Pericardium fibroblast (primary cell): ENCODE data around the gene C11orf21. TPM values are rescaled to one million over a fixed set of nuclear protein-coding genes. Genes with fewer than 3 reads are reported as not detected.

ENCODE experiments used
- total RNA-seq: library from RNA; depleted of rRNA; stranded (reverse); fragments of >200 nt; gene quantifications from 2 replicates; pipeline ENCODE4 v1.2.3, GENCODE V29; 2015

Gene C11orf21
- total RNA-seq, result not detected in 2 replicates

DNA sequence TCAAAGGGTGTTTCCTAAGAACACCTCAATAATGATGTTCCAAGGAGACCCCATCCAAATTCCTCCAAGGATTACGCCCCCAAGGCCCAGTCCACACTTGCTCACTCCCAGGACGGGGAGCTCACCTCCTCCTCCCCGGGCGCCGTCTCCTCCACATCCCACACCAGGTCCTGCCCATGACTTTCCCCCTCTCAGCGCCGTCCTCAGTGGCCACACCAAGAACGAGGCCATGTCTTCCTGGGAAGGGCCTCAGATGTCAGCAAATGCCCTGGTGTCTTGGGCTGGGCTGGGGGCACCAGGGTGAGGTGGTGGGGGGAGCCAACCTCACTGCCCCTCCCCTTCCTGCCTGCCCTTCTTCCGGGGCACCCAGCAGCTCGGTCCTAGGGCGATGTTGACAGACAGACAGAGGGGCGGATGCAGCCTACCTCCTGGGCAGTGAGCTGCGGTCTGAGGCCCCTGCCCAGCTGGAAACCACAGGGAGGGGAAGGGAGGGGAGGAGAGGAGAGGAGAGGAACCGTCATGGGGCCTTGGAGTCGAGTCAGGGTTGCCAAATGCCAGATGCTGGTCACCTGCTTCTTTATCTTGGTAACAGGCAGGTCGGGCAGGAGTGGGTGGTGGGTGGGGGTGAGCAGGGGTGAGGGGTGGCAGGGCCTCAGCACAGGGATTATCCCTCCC lies at the start of gene C11orf21, which contains the start of gene TSPAN32:
C11orf21 (minus strand) TSS at position 288 of the 675 bp plus-strand sequence; CDS start at position 178, 110 bp downstream.
TSPAN32 (plus strand) TSS at position 383 of the 675 bp plus-strand sequence; CDS start at position 520, 137 bp downstream.

DNA sequence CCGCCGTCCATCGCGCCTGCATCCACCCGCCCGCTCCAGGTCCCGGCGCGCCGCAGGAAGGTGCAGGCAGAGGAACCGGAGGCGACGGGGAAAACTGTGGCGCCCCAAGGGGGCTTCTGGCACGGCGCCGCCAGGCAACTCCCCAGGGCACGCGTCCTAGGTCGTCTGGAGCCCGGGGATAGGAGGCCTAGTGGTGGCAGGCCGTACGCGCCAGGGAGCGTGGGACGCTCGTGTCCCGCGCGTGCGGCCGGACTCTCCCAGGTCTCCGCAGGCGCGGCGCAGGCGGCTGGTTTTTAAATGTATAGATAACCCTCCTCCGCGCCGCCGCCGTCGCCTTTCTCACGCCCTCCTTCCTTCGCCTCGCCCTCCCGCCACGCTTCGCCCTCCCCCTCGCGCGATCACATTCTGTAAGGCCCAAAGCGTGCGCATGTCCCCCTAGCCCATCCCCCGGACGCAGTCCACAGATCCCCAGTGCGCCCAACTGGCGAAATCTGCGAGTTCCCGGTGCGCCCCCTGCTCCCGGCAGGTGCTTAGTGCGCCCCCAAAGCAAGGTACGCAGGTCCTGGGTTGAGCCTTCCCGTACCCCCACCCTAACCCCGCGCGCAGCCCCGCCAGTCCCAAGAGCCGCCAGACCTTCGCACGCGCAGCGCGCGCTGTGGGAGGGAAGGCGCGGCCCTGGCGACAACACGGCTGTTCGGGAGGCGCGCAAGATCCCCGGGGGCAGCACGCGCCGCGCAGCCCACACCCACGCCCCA lies 31.2 kb downstream of the C11orf21 start, which contains the start of gene ASCL2:
ASCL2 (minus strand) TSS at position 267 of the 755 bp plus-strand sequence; CDS start at position 11, 256 bp downstream.

Other genes with a start within 250 kb of the C11orf21 start
- 539 and 549 TPM in 2 replicates for gene IGF2, start 162.5 kb downstream of the C11orf21 start, total RNA-seq
- gene INS, start 140.7 kb downstream of the C11orf21 start, total RNA-seq, result not detected in 2 replicates
- 0.17 and 17.5 TPM in 2 replicates for gene TH, start 130.1 kb downstream of the C11orf21 start, total RNA-seq
- gene ASCL2, start 31.3 kb downstream of the C11orf21 start, total RNA-seq, result 0.17 TPM in 1 of 2 replicates, not detected in the other
- 0.82 TPM in 1 of 2 replicates, not detected in the other for gene TSPAN32, start 95 bp upstream of the C11orf21 start, total RNA-seq
- gene CD81, start 75.4 kb upstream of the C11orf21 start, total RNA-seq, result 349 and 378 TPM in 2 replicates
- gene TSSC4, start 98.8 kb upstream of the C11orf21 start, total RNA-seq, result 39.7 and 48.4 TPM in 2 replicates
- gene TRPM5, start 142.6 kb upstream of the C11orf21 start, total RNA-seq, result 0.12 TPM in 1 of 2 replicates, not detected in the other
- not detected in 2 replicates for gene KCNQ1, start 143.1 kb upstream of the C11orf21 start, total RNA-seq